Mononuclear cell (primary cell): ENCODE data around the gene OTUD3. TPM values are rescaled to one million over a fixed set of nuclear protein-coding genes. Genes with fewer than 3 reads are reported as not detected.
"Not testable (repeated sequence)": the region's sequence is repeated elsewhere in the genome, so short reads cannot be mapped to it uniquely, and the experiment has no call there.

Experiments used
- H3K27me3 ChIP-seq: 2 replicates; pipeline ENCODE4 v1.6.0; 2011; ENCODE audit warnings: low read length, control low read depth; ENCODE audit not compliant: insufficient read depth
- H3K4me1 ChIP-seq: 2 replicates; pipeline ENCODE4 v1.5.1; 2011; ENCODE audit warnings: mild to moderate bottlenecking, low read length, control low read depth; ENCODE audit not compliant: insufficient read depth
- H3K4me3 ChIP-seq: 2 replicates; pipeline ENCODE4 v1.5.1; 2011; ENCODE audit warnings: mild to moderate bottlenecking, low read length, moderate library complexity
- H3K9me3 ChIP-seq: 2 replicates; pipeline ENCODE4 v1.5.1; 2011; ENCODE audit warnings: low read depth, mild to moderate bottlenecking, control low read depth, low read length
- total RNA-seq: library from RNA; depleted of rRNA; stranded (reverse); fragments of >200 nt; gene quantifications from one replicate; pipeline ENCODE4 v1.2.3, GENCODE V29; 2012

OTUD3 gene
- total RNA-seq, 1 donor: 8.7 TPM

DNA sequence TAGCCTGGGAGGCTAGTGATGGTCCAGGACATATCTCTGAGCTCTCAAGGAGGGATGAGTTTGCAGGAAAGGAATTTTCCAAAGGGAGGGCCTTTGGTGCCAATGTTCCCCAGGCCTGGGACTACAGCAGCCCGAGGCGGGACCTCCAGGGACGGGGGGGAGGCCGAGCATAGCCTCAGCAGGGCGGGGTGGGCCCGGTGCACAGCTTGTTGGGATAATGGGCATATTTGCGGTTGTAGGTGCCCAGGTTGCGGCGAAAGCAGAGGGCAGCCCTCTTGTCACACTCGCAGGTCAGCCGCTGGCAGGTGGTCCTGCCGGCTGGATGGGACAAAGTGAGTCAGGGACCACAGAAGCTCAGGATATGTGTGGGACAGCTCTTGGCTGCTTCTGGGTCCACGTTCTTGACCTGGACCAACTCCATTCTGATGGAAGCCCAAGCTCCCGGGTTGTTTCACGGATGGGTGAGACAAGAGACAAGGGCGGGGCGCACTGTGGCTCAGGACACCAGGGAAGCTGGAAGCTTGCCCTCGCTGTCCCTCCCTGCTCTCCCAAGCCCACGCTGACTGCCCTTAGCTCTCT is 38.0 kb downstream of the OTUD3 start:
- Histone ChIP-seq H3K9me3 (no peaks in the 10 kb centered on the region), H3K27me3 (no peaks in the 10 kb centered on the region), H3K4me1 (no peaks in the 10 kb centered on the region), H3K4me3 (no peak overlapping the region)

- Histone ChIP-seq H3K27me3 (no peaks in the 10 kb centered on the region), H3K4me1 (no peaks in the 10 kb centered on the region), H3K4me3 (no peak overlapping the region), H3K9me3 (no peaks in the 10 kb centered on the region)
Measured at GRCh38 chr1:19921310-19921709, 39.1 kb downstream of the OTUD3 start.

- no peaks in the 10 kb centered on the region for H3K4me1 ChIP-seq
- H3K9me3 ChIP-seq: no peaks in the 10 kb centered on the region
- H3K27me3 ChIP-seq: no peaks in the 10 kb centered on the region
- no peak overlapping the region for H3K4me3 ChIP-seq
Measured at GRCh38 chr1:19922015-19922688, 40.0 kb downstream of the OTUD3 start.

- H3K4me3 ChIP-seq: no peak within 1 kb of the TSS
- H3K27me3 ChIP-seq: no peaks in the 10 kb centered on the region
- no peaks in the 10 kb centered on the region for H3K9me3 ChIP-seq
- H3K4me1 ChIP-seq: no peaks in the 10 kb centered on the region
Measured at GRCh38 chr1:19923137-19923952, 41.1 kb downstream of the OTUD3 start, which contains the start of gene PLA2G2E. TSS of gene PLA2G2E (minus strand) at chr1:19923617. CDS start at chr1:19923559, 58 bp downstream.

GRCh38 chr1:19923953-19924346 is 41.8 kb downstream of the OTUD3 start:
- H3K9me3 ChIP-seq: no peaks in the 10 kb centered on the region
- H3K27me3 ChIP-seq: no peaks in the 10 kb centered on the region
- no peak overlapping the region for H3K4me3 ChIP-seq
- no peaks in the 10 kb centered on the region for H3K4me1 ChIP-seq

DNA sequence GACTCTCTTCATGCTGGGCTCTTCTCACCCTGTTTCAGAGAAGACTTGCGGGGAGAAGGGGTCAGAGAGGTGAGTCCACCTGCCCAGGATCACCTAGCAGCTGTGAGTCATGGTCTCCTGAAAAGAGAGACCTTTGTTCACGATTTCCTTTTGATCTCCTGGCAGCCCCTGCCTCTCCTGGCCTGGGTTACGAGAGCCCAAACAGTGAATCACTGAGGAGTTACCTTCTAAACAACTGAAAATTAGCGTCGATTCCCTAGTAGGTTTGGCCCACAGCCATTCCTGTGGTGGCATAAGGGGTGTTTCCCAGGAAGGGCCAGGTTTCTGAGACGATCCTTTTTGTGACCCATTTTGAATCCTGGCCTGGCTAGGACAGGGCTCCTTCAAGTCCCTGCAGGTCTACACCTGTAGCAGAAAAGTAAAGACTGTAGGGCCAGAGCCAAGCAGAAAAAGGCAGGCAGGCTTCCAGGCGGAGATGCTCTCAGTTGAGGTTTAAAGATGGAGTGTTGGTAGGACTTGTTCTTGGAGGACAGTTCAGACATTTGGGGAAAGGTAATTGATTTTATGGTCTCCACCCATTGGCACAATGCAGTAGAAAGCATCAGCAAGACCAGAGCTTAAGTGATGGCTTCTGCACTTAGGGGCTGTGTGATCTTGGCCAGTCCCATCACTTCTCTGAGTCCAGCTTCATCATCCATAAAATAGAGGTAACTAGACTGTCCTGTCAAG is 43.3 kb downstream of the OTUD3 start:
- H3K9me3 ChIP-seq: no peaks in the 10 kb centered on the region
- no peaks in the 10 kb centered on the region for H3K27me3 ChIP-seq
- H3K4me1 ChIP-seq: no peaks in the 10 kb centered on the region
- H3K4me3 ChIP-seq: no peak overlapping the region

- Histone ChIP-seq H3K9me3 (peaks cover 9% of the 10 kb centered on the region), H3K27me3 (no peaks in the 10 kb centered on the region), H3K4me3 (no peak overlapping the region), H3K4me1 (no peaks in the 10 kb centered on the region)
Measured at GRCh38 chr1:19926296-19927129, 44.3 kb downstream of the OTUD3 start.

DNA sequence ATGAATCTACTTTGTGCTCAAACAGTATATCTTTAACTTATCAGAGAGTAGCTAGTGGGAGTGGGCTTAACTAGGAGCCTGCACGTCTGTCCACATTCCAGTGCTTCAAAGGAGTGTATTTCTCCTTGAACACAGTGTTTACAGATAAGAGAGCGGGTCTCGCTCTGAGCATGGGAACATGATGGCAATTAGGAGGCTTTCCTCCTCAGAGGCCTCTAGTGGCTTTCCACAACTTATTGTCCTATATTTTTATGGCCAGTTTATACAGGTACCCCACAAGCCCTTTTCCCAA is 44.9 kb downstream of the OTUD3 start:
- not testable (repeated sequence) for H3K4me3 ChIP-seq, H3K4me1 ChIP-seq, H3K27me3 ChIP-seq
- peaks cover 12% of the 10 kb centered on the region for H3K9me3 ChIP-seq

GRCh38 chr1:19932866-19933265 is 50.7 kb downstream of the OTUD3 start:
- H3K4me1 ChIP-seq: no peaks in the 10 kb centered on the region
- no peaks in the 10 kb centered on the region for H3K27me3 ChIP-seq
- no peak overlapping the region for H3K4me3 ChIP-seq
- peaks cover 22% of the 10 kb centered on the region for H3K9me3 ChIP-seq

GRCh38 chr1:19934336-19934735 is 52.1 kb downstream of the OTUD3 start:
- H3K9me3 ChIP-seq: peaks cover 22% of the 10 kb centered on the region

DNA sequence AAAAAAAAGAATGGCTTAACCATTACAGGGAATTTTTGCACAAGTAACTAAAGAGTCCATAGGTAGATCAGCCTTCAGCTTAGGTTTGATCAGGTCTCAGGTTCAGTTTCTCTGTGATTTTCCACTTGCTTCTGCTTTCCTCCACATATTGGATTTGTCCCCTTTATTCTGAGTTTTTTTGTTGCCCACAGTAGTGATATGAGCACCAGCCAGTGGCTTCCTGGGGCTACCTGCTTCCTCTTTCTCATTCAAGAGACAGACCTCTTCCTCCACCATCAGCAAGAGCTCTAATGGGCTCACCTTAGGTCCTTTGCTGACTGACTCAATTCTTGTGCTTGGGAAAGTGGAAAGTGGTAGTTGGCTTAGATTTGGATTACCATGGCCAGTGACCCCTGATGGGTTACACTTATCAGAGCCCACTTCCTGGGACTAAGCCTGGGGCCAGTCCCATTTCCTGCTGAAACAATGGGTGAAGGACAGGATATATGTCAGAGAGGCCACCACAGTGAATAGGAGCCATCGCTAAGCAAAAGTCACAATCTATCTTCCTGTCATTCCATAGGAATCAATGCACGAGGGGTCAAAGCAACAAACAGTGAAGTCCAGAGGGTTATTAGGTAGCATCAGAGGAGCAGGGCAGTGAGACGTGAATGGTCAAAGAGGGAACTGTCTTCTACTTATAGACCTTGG is 54.0 kb downstream of the OTUD3 start:
- Histone ChIP-seq H3K4me3 (no peak overlapping the region), H3K9me3 (peaks cover 16% of the 10 kb centered on the region), H3K27me3 (no peaks in the 10 kb centered on the region), H3K4me1 (no peaks in the 10 kb centered on the region)

More at GRCh38 chr1:19934336-19934735, 52.1 kb downstream of the OTUD3 start:
- Histone ChIP-seq H3K4me3 (no peak overlapping the region), H3K4me1 (no peaks in the 10 kb centered on the region), H3K27me3 (no peaks in the 10 kb centered on the region)

GRCh38 chr1:19938472-19938871 is 56.3 kb downstream of the OTUD3 start:
- no peaks in the 10 kb centered on the region for H3K9me3 ChIP-seq
- H3K4me1 ChIP-seq: no peaks in the 10 kb centered on the region
- H3K27me3 ChIP-seq: no peaks in the 10 kb centered on the region
- no peak overlapping the region for H3K4me3 ChIP-seq

- H3K9me3 ChIP-seq: no peaks in the 10 kb centered on the region
- H3K4me3 ChIP-seq: no peak overlapping the region
- H3K4me1 ChIP-seq: no peaks in the 10 kb centered on the region
- H3K27me3 ChIP-seq: peaks cover 4% of the 10 kb centered on the region
Measured at GRCh38 chr1:19940486-19941205, 58.5 kb downstream of the OTUD3 start.
